GM21447 (cell line): ENCODE results near the gene FZD8.
"Not testable (repeated sequence)": the region's sequence is repeated elsewhere in the genome, so short reads cannot be mapped to it uniquely, and the experiment has no call there.

ENCODE experiments used
- ATAC-seq: cut with Tn5 transposase; IDR thresholded peaks from one replicate; pipeline ENCODE4 v1.9.1; 2021; ENCODE audit not compliant: unreplicated experiment

FZD8 gene

GRCh38 chr10:35642035-35642792, at the start of gene FZD8:
Gene FZD8 (minus strand): TSS chr10:35642296. CDS start chr10:35641429, 867 bp downstream.
- ATAC-seq, result peak; percentile 89

- no peak for ATAC-seq
Measured at GRCh38 chr10:35691522-35692236, 49.6 kb upstream of the FZD8 start.

GRCh38 chr10:35690534-35690933, 48.4 kb upstream of the FZD8 start:
- no peak for ATAC-seq

GRCh38 chr10:35685858-35686257, 43.8 kb upstream of the FZD8 start:
- ATAC-seq, result not testable (repeated sequence)

- no peak for ATAC-seq
Measured at GRCh38 chr10:35685402-35685801, 43.3 kb upstream of the FZD8 start.

- ATAC-seq, result no peak
Measured at GRCh38 chr10:35684586-35684985, 42.5 kb upstream of the FZD8 start.

GRCh38 chr10:35675846-35676245, 33.8 kb upstream of the FZD8 start:
- no peak for ATAC-seq

- no peak for ATAC-seq
Measured at GRCh38 chr10:35674843-35675242, 32.7 kb upstream of the FZD8 start.

- ATAC-seq, result no peak
Measured at GRCh38 chr10:35668865-35669650, 27.0 kb upstream of the FZD8 start.

- ATAC-seq, result no peak
Measured at GRCh38 chr10:35667971-35668370, 25.9 kb upstream of the FZD8 start.

GRCh38 chr10:35667270-35667889, 25.3 kb upstream of the FZD8 start:
- no peak for ATAC-seq

GRCh38 chr10:35661236-35661635, 19.1 kb upstream of the FZD8 start:
- no peak for ATAC-seq

- no peak for ATAC-seq
Measured at GRCh38 chr10:35659456-35659855, 17.4 kb upstream of the FZD8 start.

GRCh38 chr10:35657621-35658020, 15.5 kb upstream of the FZD8 start:
- ATAC-seq, result no peak

GRCh38 chr10:35652824-35653223, 10.7 kb upstream of the FZD8 start:
- ATAC-seq, result no peak

- ATAC-seq, result no peak
Measured at GRCh38 chr10:35650894-35651293, 8.8 kb upstream of the FZD8 start.

- ATAC-seq, result no peak
Measured at GRCh38 chr10:35644050-35644950, 2.2 kb upstream of the FZD8 start.

GRCh38 chr10:35643151-35644049, 1.3 kb upstream of the FZD8 start:
- ATAC-seq, result no peak

GRCh38 chr10:35642793-35643114, 658 bp upstream of the FZD8 start:
- ATAC-seq, result no peak
